CD4-positive, alpha-beta T cell (primary cell): Measurements from ENCODE around the gene VPS18. TPM values are rescaled to one million over a fixed set of nuclear protein-coding genes. Genes with fewer than 3 reads are reported as not detected.

Source experiments
- ATAC-seq: fragments of 200-7000 bp; cut with Tn5 transposase; one replicate; pipeline ENCODE4 v1.10.0; 2022; ENCODE audit warnings: mild to moderate bottlenecking; ENCODE audit not compliant: poor library complexity
- CTCF ChIA-PET: fragments of 350-600 bp; sonication (Branson Sonifier 250); formaldehyde crosslinking; loops from one replicate; lab custom pipeline; 2021; ENCODE audit warnings: antibody characterized with exemption, inconsistent platforms; lab: Charles Lee
- POLR2A ChIA-PET: fragments of 350-600 bp; sonication (Branson Sonifier 250); formaldehyde crosslinking; loops from one replicate; lab custom pipeline; 2021; ENCODE audit warnings: antibody characterized with exemption, inconsistent platforms; lab: Charles Lee
- DNase-seq, 14 experiments: peaks; one replicate each; pipeline ENCODE4 v3.0.0-alpha.2; 2013 to 2020; ENCODE audit warnings: mixed read lengths in 2 of 14
- H3K27ac ChIP-seq, 2 donors: one replicate each; pipeline versions ENCODE4 v1.5.1 to v1.7.0; 2013; ENCODE audit warnings: low read length in 2 of 2, low read depth in 1 of 2, mild to moderate bottlenecking in 1 of 2
- H3K27me3 ChIP-seq, 2 experiments: 1 replicate in 1 of 2; 2 replicates in 1 of 2; pipeline versions ENCODE4 v1.6.1 to v1.7.0; 2013; ENCODE audit warnings: low read length in 2 of 2, control low read depth in 1 of 2, mild to moderate bottlenecking in 1 of 2, moderate library complexity in 1 of 2; ENCODE audit not compliant: insufficient read depth in 2 of 2, control insufficient read depth in 1 of 2
- H3K36me3 ChIP-seq: one replicate; pipeline ENCODE4 v1.6.1; 2013; ENCODE audit warnings: low read length, control low read depth; ENCODE audit not compliant: insufficient read depth
- H3K4me1 ChIP-seq: one replicate; pipeline ENCODE4 v1.6.1; 2013; ENCODE audit warnings: low read length, control low read depth; ENCODE audit not compliant: insufficient read depth
- H3K4me3 ChIP-seq: one replicate; pipeline ENCODE4 v1.5.1; 2013; ENCODE audit warnings: mild to moderate bottlenecking, low read length, moderate library complexity
- H3K9me3 ChIP-seq, 2 experiments: 1 replicate in 1 of 2; 2 replicates in 1 of 2; pipeline versions ENCODE4 v1.6.1 to v1.7.0; 2013; ENCODE audit warnings: low read length in 2 of 2, mild to moderate bottlenecking in 2 of 2, control low read depth in 1 of 2, moderate library complexity in 1 of 2; ENCODE audit not compliant: control insufficient read depth in 1 of 2, insufficient read depth in 1 of 2
- H3K27ac Mint-ChIP-seq: one replicate; pipeline ENCODE4 v1.8.0; 2020; ENCODE audit warnings: mixed read lengths
- H3K27me3 Mint-ChIP-seq: one replicate; pipeline ENCODE4 v1.8.0; 2021; ENCODE audit warnings: mixed read lengths
- H3K36me3 Mint-ChIP-seq: one replicate; pipeline ENCODE4 v1.8.0; 2021; ENCODE audit warnings: low read depth, mixed read lengths
- H3K4me1 Mint-ChIP-seq: one replicate; pipeline ENCODE4 v1.8.0; 2021; ENCODE audit warnings: low read depth, mixed read lengths
- H3K4me3 Mint-ChIP-seq: one replicate; pipeline ENCODE4 v1.8.0; 2020; ENCODE audit warnings: mild to moderate bottlenecking, mixed read lengths
- H3K9me3 Mint-ChIP-seq: one replicate; pipeline ENCODE4 v1.8.0; 2020; ENCODE audit warnings: mixed read lengths
- CTCF ChIP-seq: fragments of 200-600 bp; IDR thresholded peaks from one replicate; pipeline ENCODE4 v1.8.0; 2022; ENCODE audit warnings: antibody characterized with exemption, mild to moderate bottlenecking
- intact Hi-C, 2 experiments: fragments of 100-400 bp; cut with DNase I in 1 of 2; cut with micrococcal nuclease in 1 of 2; formaldehyde crosslinking; loops; one replicate each; pipeline versions ENCODE4 v1.15.1 to v1.9.0; 2023 to 2025; cut with DNase I, micrococcal nuclease
- total RNA-seq, 174 experiments: library from RNA in 2 of 174; stranded (reverse) in 2 of 174; gene quantifications; one replicate each; pipeline ENCODE4 v1.2.3 and lab custom pipeline; 2021 to 2026

Gene VPS18
- total RNA-seq, 2 experiments from 2014 or later = 20.8 to 21.7 TPM

- Histone ChIP-seq H3K36me3 (peaks cover 31% of the 10 kb centered on the region), H3K27ac (no peak overlapping the region), H3K27me3 (no peaks in the 10 kb centered on the region), H3K4me3 (no peak overlapping the region), H3K9me3 (no peaks in the 10 kb centered on the region), H3K4me1 (peaks cover 57% of the 10 kb centered on the region)
- Mint-ChIP-seq H3K4me3 (no peak overlapping the region), H3K27ac (no peak overlapping the region), H3K27me3 (no peaks in the 10 kb centered on the region), H3K9me3 (no peaks in the 10 kb centered on the region), H3K4me1 (peaks cover 37% of the 10 kb centered on the region), H3K36me3 (peaks cover 38% of the 10 kb centered on the region)
- DNase-seq (peak in 1 of 14 experiments; percentile 25), ATAC-seq (no peak)
- no peak for TF ChIP-seq CTCF
- intact Hi-C loops = loop anchor here (1.0 to 10.0 kb wide), 6 partner anchors 36 to 910 kb away; partner anchors contain the start of genes CHAC1 (in 1 of the 2), NUSAP1 (in 1 of the 2) and OIP5 (in 1 of the 2)
- ChIA-PET POLR2A (interaction anchor here (0.6 to 2.9 kb wide), 6 partner anchors 10 to 105 kb away, joined by 3 to 12 read pairs (median 4); partner anchors contain the start of genes CHAC1 and VPS18), CTCF (interaction anchor here (0.5 to 5.9 kb wide), 24 partner anchors 9 to 326 kb away, joined by 3 to 62 read pairs (median 6); partner anchors contain the start of genes CHAC1, CHP1, DLL4 and EXD1)
These were observed 10.4 kb downstream of the VPS18 start for GRCh38 chr15:40904552-40905201.

GRCh38 chr15:40906091-40906990 is 12.1 kb downstream of the VPS18 start:
- Histone ChIP-seq H3K27me3 (no peaks in the 10 kb centered on the region), H3K4me1 (peaks cover 51% of the 10 kb centered on the region), H3K4me3 (peak overlapping the region; percentile 70), H3K9me3 (no peaks in the 10 kb centered on the region), H3K36me3 (peaks cover 16% of the 10 kb centered on the region), H3K27ac (peak overlapping the region; percentile 67 to 78)
- intact Hi-C loops = loop anchor here (5.0 to 10.0 kb wide), 3 partner anchors 48 to 908 kb away; partner anchors contain the start of genes CHAC1 (in 1 of the 2), NUSAP1 (in 1 of the 2) and OIP5 (in 1 of the 2)
- peak overlapping the region; percentile 89 for H3K4me3 Mint-ChIP-seq
- H3K36me3 Mint-ChIP-seq = peaks cover 21% of the 10 kb centered on the region
- peak overlapping the region; percentile 71 for H3K27ac Mint-ChIP-seq
- H3K9me3 Mint-ChIP-seq = no peaks in the 10 kb centered on the region
- peak; percentile 54 to 84 (median 66) for DNase-seq
- H3K4me1 Mint-ChIP-seq = peaks cover 37% of the 10 kb centered on the region
- POLR2A ChIA-PET = interaction anchor here (1.1 to 3.2 kb wide), 5 partner anchors 23 to 279 kb away, joined by 3 to 24 read pairs (median 5); partner anchors contain the start of genes DLL4, INO80 and RHOV
- H3K27me3 Mint-ChIP-seq = no peaks in the 10 kb centered on the region
- CTCF ChIA-PET = interaction anchor here (0.8 to 5.9 kb wide), 9 partner anchors 10 to 325 kb away, joined by 3 to 62 read pairs (median 6); partner anchors contain the start of genes CHP1, EXD1 and VPS18
- TF ChIP-seq CTCF = peak; percentile 89
- peak; percentile 58 for ATAC-seq
